Loucy (cell line): ENCODE results near the gene PDYN.

ENCODE experiments used
- H2AFZ ChIP-seq: fragments of 200-600 bp; sonication (generic); 2 replicates; pipeline ENCODE4 v1.6.0; 2016; ENCODE audit warnings: antibody characterized with exemption, mild to moderate bottlenecking, low read length, moderate library complexity
- H3F3A ChIP-seq: fragments of 200-600 bp; 2 replicates; pipeline ENCODE4 v1.6.0; 2016; ENCODE audit warnings: antibody characterized with exemption, low read depth, mild to moderate bottlenecking
- H3K27me3 ChIP-seq: fragments of 200-600 bp; sonication (generic); 2 replicates; pipeline ENCODE4 v1.6.1; 2014; ENCODE audit warnings: low read length, mild to moderate bottlenecking; ENCODE audit not compliant: insufficient read depth, poor library complexity, severe bottlenecking
- H3K36me3 ChIP-seq: fragments of 200-600 bp; sonication (generic); 2 replicates; pipeline ENCODE4 v1.6.1; 2016; ENCODE audit warnings: low read length; ENCODE audit not compliant: insufficient read depth
- H3K4me1 ChIP-seq: fragments of 200-600 bp; sonication (generic); 2 replicates; pipeline ENCODE4 v1.5.1; 2014; ENCODE audit warnings: low read length, mild to moderate bottlenecking; ENCODE audit not compliant: insufficient read depth, poor library complexity, severe bottlenecking
- H3K4me2 ChIP-seq: fragments of 200-600 bp; sonication (generic); 2 replicates; pipeline ENCODE4 v1.6.0; 2014; ENCODE audit warnings: antibody characterized with exemption, low read length, low read depth, mild to moderate bottlenecking; ENCODE audit not compliant: poor library complexity, severe bottlenecking
- H3K4me3 ChIP-seq: fragments of 200-600 bp; sonication (generic); 2 replicates; pipeline ENCODE4 v1.5.1; 2014; ENCODE audit warnings: low read length, mild to moderate bottlenecking, mixed read lengths; ENCODE audit not compliant: poor library complexity, severe bottlenecking
- H3K79me2 ChIP-seq: fragments of 200-600 bp; sonication (generic); 2 replicates; pipeline ENCODE4 v1.6.1; 2014; ENCODE audit warnings: low read length; ENCODE audit not compliant: insufficient read depth
- H3K9ac ChIP-seq: fragments of 200-600 bp; sonication (generic); 2 replicates; pipeline ENCODE4 v1.6.0; 2014; ENCODE audit warnings: mild to moderate bottlenecking, low read depth, low read length, moderate library complexity; ENCODE audit not compliant: poor library complexity, severe bottlenecking
- H3K9me2 ChIP-seq: fragments of 200-600 bp; sonication (generic); replicated peaks from 2 replicates; pipeline ENCODE4 v1.6.1; 2016; ENCODE audit warnings: low read depth, low read length, mixed read lengths
- H3K9me3 ChIP-seq: fragments of 200-600 bp; sonication (generic); 2 replicates; pipeline ENCODE4 v1.6.1; 2014; ENCODE audit warnings: mild to moderate bottlenecking, antibody characterized with exemption, low read length, low read depth; ENCODE audit not compliant: insufficient read depth
- H4K20me1 ChIP-seq: fragments of 200-600 bp; sonication (generic); 2 replicates; pipeline ENCODE4 v1.6.0; 2014; ENCODE audit warnings: antibody characterized with exemption, low read length, mild to moderate bottlenecking; ENCODE audit not compliant: insufficient read depth, poor library complexity, severe bottlenecking
- EZH2phosphoT487 ChIP-seq: fragments of 200-600 bp; IDR thresholded peaks from 2 replicates; pipeline ENCODE4 v1.6.1; 2018; ENCODE audit warnings: antibody characterized with exemption, mild to moderate bottlenecking, moderate library complexity, borderline replicate concordance
- TF ChIP-seq, protein P1 (sequence below): fragments of 200-600 bp; sonication (generic); conservative IDR thresholded peaks from 2 replicates; pipeline ENCODE4 v1.5.1; 2014; ENCODE audit warnings: mild to moderate bottlenecking, antibody characterized with exemption, low read length

The PDYN gene

DNA sequence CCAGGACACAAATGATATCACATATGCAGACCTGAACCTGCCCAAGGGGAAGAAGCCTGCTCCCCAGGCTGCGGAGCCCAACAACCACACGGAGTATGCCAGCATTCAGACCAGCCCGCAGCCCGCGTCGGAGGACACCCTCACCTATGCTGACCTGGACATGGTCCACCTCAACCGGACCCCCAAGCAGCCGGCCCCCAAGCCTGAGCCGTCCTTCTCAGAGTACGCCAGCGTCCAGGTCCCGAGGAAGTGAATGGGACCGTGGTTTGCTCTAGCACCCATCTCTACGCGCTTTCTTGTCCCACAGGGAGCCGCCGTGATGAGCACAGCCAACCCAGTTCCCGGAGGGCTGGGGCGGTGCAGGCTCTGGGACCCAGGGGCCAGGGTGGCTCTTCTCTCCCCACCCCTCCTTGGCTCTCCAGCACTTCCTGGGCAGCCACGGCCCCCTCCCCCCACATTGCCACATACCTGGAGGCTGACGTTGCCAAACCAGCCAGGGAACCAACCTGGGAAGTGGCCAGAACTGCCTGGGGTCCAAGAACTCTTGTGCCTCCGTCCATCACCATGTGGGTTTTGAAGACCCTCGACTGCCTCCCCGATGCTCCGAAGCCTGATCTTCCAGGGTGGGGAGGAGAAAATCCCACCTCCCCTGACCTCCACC is 56.4 kb downstream of the PDYN start:
- no peaks in the 10 kb centered on the region for H3F3A ChIP-seq
- no peaks in the 10 kb centered on the region for H3K9me3 ChIP-seq
- H3K4me1 ChIP-seq, result no peaks in the 10 kb centered on the region
- no peak overlapping the region for H3K4me2 ChIP-seq
- TF ChIP-seq EZH2phosphoT487, result no peak
- H3K79me2 ChIP-seq, result no peaks in the 10 kb centered on the region
- no peak overlapping the region for H3K4me3 ChIP-seq
- no peak overlapping the region for H2AFZ ChIP-seq
- H3K9ac ChIP-seq, result no peak overlapping the region
- H4K20me1 ChIP-seq, result no peaks in the 10 kb centered on the region
- H3K36me3 ChIP-seq, result no peaks in the 10 kb centered on the region
- no peaks in the 10 kb centered on the region for H3K9me2 ChIP-seq
- no peaks in the 10 kb centered on the region for H3K27me3 ChIP-seq

DNA sequence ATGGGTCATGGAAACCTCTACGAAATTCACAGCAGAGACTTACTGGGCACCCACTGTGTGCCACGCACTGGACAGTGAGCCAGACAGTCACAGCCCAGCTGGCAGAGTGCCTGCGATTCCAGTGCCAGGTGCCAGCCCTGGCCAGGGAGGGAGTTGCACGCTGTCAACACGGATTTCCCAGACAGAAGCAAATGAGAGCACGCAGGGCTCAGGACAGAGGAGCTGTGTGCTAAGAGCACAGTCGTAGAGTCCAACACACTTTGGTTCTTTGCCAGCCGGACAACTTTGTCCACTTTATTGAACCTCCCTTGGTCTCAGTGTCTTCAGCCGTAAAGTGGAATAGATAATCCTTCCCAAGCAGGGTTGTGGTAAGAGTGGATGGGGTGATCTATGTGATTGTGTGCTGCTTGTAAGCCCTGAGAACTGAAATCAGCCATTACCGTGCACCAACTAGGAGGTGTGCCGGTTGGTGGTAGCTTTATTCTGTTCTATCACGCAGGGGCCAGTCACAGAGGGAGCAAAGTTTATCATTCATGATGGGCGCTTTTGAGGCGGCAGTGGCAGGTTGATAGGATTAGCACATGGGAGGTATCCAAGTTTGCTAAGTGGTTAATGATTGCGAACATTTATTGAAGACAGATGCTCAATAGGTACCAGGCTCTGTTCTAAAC is 58.0 kb downstream of the PDYN start:
- no peak overlapping the region for H3K4me3 ChIP-seq
- no peaks in the 10 kb centered on the region for H4K20me1 ChIP-seq
- H3K79me2 ChIP-seq, result no peaks in the 10 kb centered on the region
- H2AFZ ChIP-seq, result no peak overlapping the region
- no peaks in the 10 kb centered on the region for H3K9me3 ChIP-seq
- H3K27me3 ChIP-seq, result no peaks in the 10 kb centered on the region
- no peaks in the 10 kb centered on the region for H3K4me1 ChIP-seq
- no peak overlapping the region for H3K4me2 ChIP-seq
- TF ChIP-seq EZH2phosphoT487, result no peak
- TF ChIP-seq, protein P1, sequence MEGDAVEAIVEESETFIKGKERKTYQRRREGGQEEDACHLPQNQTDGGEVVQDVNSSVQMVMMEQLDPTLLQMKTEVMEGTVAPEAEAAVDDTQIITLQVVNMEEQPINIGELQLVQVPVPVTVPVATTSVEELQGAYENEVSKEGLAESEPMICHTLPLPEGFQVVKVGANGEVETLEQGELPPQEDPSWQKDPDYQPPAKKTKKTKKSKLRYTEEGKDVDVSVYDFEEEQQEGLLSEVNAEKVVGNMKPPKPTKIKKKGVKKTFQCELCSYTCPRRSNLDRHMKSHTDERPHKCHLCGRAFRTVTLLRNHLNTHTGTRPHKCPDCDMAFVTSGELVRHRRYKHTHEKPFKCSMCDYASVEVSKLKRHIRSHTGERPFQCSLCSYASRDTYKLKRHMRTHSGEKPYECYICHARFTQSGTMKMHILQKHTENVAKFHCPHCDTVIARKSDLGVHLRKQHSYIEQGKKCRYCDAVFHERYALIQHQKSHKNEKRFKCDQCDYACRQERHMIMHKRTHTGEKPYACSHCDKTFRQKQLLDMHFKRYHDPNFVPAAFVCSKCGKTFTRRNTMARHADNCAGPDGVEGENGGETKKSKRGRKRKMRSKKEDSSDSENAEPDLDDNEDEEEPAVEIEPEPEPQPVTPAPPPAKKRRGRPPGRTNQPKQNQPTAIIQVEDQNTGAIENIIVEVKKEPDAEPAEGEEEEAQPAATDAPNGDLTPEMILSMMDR, result no peak
- no peak overlapping the region for H3K9ac ChIP-seq
- no peaks in the 10 kb centered on the region for H3F3A ChIP-seq
- no peaks in the 10 kb centered on the region for H3K9me2 ChIP-seq
- no peaks in the 10 kb centered on the region for H3K36me3 ChIP-seq

DNA sequence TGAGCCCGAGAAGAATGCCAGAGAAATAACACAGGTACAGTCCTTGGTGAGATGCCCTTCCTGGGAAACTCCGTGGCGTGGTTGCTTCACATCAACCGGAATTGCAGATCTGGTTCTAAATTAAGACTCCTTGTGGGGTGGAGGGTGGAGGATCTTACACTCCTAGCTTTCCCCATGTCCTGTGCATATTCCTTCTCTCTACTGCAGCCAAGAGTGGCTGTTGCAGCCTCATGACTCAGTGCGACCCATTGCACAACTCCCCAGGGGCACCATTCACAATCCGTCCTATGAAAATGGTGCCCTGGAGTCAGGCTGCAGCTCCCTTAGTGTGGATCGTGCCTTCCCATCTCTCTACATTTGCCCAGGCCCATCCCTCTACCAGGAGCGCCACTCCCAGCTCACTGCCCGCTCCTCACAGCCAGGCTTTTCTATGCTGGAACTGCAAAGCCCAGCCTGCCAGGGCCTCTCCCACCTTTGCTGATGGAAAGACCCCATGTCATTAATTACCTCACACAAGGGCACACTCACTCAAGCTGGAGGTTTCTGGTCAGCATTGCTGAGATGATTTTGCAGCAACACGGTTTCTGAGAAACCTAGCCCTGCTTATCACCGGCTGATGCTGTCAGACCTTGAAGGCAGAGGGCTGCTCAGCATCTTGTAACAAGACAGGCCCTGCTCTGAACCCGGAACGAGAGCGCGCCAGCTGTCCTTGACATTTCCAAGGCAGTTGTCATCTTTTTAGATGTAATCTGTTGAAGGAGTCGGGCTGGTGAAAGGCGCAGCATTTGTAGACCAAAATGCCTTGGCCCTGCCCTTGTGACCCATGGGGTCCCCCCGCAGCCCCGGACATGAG is 58.9 kb downstream of the PDYN start:
- Histone ChIP-seq H3K4me2 (no peak overlapping the region), H3K79me2 (no peaks in the 10 kb centered on the region), H2AFZ (no peak overlapping the region), H4K20me1 (no peaks in the 10 kb centered on the region), H3K36me3 (no peaks in the 10 kb centered on the region), H3K4me1 (no peaks in the 10 kb centered on the region), H3K9me2 (no peaks in the 10 kb centered on the region), H3K9me3 (no peaks in the 10 kb centered on the region), H3K27me3 (no peaks in the 10 kb centered on the region), H3F3A (no peaks in the 10 kb centered on the region), H3K9ac (no peak overlapping the region), H3K4me3 (no peak overlapping the region)
- TF ChIP-seq, protein P1, result no peak
- no peak for TF ChIP-seq EZH2phosphoT487
